NCI-H82 treated with DMSO at 0.1 percent for 48 hours (cell line): ENCODE measurements around the gene SLC2A9.

Experiments used
- DNase-seq: peaks from one replicate; lab custom pipeline; 2025; ENCODE audit not compliant: unreplicated experiment; lab: John Stamatoyannopoulos, UW

SLC2A9 gene

DNA sequence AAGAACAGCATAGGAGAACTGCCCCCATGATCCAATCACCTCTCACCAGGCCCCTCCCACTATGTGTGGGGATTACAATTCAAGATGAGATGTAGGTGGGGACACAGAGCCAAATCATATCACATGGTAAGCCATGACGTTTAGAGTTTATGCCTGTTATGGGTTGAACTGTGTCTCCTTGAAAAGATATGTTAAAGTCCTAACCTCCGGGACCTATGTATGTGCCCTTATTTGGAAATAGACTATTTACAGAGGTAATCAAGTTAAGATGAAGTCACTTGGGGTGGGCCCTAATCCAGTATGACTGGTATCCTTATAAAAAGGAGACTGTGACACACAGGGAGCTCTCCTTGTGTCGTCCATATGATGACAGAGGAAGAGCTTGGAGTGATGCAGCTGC lies 25.2 kb upstream of the SLC2A9 start:
- DNase-seq: no peak

- DNase-seq: no peak
Measured at GRCh38 chr4:10045481-10045880, 24.2 kb upstream of the SLC2A9 start.

DNA sequence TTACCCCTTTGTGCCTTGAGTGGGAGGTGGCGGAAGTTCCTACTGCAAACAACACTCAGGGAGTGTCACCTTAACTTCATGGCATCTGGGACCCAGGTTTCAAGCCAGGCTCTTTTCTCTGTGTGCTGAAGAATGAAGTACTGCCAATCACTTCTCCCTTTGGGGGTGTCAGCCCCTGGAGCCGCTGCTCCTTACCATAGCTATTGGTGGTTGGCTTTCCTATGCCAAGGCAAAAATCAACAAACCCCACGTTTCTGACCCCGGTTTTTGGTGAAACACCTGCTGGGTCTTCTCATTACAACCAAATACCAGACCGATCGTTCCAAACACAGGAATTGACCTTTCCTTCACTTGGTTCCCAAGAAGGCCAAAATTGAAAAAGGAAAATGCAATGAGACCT lies 19.7 kb upstream of the SLC2A9 start:
- no peak for DNase-seq

- DNase-seq: no peak
Measured at GRCh38 chr4:10040049-10040892, 19.0 kb upstream of the SLC2A9 start.

GRCh38 chr4:10036807-10037342 lies 15.6 kb upstream of the SLC2A9 start:
- DNase-seq: no peak

DNA sequence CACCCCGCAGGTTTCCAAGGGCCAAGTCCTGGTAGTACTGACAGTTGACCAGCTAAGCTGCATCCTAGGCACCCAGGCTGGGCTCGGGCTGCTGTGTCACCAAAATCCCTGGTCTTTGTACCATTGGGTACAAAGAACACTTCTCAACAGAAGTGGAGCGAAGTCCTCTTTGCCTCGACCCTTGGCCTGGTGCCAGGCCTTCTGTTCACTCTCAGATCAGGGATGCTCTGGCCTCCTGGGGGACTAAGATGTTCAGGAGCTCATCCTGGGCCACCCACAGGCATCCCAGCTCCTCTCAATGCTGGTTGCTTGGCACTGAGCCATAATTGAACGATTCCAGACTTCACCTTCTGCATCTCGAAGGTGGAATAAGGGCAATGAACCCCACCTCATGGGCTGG lies 13.8 kb upstream of the SLC2A9 start:
- peak; percentile 8 for DNase-seq

- no peak for DNase-seq
Measured at GRCh38 chr4:10034612-10035104, 13.4 kb upstream of the SLC2A9 start.

GRCh38 chr4:10034136-10034535 lies 12.8 kb upstream of the SLC2A9 start:
- DNase-seq: no peak

DNA sequence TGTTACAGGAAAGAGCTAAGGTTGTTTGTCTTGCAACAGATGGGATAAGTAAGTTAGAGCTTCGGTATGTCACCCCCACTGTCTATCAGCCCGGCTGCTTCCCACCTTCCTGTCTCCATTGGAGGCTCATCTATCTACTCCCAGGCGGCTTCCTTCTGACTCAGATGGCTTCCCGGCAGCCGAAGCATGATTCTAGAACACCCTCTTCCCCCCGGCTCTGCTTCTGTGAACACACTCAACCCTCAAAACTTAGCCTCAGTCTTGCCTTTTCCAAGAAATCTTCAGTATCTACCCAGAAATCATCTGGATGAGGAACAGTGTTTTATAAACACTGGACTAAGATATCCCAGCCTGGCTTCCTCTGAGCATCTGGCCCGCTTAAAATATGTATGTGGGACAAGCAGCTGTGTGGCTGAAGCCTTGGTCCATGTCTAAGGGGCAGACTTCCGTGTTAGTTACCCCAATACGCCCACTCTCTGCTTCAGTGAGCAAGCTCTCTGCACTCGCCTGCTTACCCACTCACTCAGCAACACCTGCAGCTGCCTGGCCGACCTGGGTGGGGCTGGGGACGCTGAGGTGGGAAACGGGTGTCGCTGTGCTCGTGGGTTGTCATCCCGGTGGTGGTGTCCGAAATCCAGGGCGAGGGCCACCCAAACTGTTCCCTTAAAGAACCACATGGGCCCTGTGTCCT lies 12.0 kb upstream of the SLC2A9 start:
- peak; percentile 74 for DNase-seq

DNA sequence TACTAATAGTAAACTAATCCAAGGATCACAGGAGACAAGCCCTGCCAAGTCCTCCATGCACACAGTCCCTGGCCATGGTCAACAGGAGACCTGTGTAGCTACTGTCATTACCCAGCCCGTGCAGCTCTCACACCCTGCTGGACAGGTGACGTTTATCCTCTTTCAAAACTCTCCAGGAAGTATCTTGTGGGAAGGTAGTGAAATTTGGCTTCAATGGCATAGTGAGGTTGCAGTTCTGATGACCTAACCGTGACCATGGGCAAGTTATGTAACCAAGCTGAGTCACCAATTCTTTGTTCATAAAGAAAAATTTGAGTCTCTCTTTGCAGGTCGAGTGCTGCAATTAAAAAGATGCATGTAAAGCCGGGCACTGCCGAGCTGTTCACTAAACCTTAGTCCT lies 11.3 kb upstream of the SLC2A9 start:
- no peak for DNase-seq

- DNase-seq: no peak
Measured at GRCh38 chr4:10031668-10032590, 10.6 kb upstream of the SLC2A9 start.

DNA sequence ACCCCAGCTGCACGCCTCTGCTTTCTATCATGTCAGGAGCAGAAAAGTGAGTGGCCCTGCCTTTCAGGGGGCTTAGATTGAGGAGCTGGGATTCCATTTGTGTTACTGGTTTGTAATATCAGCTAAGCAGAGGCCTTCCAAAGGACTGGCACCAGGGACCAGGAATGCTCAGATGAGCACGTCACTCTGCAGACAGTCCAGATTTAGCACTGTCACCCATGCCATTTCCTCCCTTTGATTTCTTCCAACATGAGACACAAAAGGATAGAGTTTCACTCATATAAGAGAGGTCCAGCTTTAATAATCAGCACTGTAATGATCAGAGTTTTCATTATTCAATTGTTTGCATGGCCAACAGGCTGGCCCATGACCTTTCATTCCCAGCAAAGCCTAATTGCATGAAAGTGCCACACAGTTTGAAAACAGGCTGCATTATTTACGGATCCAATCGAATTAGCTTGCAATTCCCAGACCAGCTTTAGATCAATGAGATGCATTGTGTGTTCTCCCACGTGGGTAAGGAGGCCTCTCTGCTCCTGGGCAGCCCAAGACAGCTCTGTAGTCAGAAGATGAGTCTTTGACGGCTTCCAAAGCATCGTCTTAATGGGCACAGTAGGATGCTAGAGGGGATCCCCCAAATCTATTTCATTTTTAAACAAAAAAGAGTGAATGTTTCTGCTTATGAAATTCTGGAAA lies 9.8 kb upstream of the SLC2A9 start:
- DNase-seq: no peak

GRCh38 chr4:10029403-10029802 lies 8.1 kb upstream of the SLC2A9 start:
- no peak for DNase-seq

GRCh38 chr4:10028910-10029309 lies 7.6 kb upstream of the SLC2A9 start:
- DNase-seq: no peak

GRCh38 chr4:10026485-10026884 lies 5.2 kb upstream of the SLC2A9 start:
- no peak for DNase-seq

DNA sequence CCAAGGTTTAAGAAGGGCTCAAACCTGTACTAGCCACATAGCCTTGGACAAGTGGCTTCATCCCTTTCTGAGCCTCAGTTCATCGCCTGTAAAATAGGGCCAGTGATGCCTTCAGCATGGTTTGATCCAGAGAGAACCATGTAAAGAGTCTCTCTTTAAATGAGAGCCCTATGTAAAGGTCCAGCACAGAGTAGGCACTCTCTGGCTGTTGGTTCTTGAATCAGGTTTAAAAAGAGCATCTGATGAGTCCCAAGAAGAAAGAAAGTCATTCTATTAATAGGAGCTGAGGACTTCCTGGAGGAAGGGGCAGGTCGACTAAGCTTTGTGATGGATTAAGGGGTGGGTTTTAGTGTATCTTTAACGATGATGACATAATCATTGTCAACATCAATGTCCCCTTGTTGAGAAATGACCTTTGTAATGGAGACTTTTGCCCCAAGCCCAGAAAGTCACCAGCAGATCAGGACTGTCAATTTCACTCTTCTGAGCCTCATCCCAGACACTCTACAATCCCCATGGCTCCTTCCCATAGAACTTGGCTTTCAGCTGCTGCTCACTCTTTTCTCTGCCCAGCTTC lies 4.0 kb upstream of the SLC2A9 start:
- DNase-seq: no peak

DNA sequence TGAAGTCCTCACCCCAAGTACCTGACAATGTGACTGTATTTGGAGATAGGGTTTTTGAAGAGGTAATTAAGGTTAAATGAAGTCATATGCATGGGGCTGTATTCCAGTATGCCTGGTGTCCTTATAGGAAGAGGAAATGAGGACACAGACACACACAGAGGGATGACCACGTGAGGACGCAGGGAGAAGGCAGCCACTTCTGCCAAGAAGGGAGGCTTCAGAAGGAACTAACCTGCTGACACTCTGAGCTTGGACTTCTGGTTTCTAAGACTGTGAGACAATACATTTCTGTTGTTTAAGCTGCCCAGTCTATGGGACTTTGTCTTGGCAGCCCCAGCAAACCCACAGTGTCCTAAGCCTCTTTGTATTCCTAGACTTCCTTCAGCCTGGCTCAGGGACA lies 3.0 kb upstream of the SLC2A9 start:
- DNase-seq: no peak

DNA sequence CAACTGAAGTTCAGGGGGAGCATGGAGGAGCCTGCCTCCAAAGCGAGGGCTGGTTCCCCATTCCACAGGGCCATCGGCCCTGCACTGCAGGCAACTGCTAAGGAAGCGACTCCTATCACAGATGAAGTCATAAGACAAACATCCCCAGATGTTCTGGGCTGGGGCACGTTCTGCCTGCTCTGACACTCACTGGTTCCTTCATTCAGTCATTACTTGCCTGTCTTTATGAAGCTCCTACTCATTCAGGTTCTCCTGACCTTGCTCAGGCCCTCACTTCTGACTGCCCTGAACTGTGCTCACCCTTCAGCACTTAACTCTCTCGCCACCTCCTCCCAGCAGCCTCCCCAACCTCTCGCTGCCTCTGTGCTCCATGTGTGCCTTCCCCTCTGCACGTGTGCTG lies 2.5 kb upstream of the SLC2A9 start:
- DNase-seq: no peak

DNA sequence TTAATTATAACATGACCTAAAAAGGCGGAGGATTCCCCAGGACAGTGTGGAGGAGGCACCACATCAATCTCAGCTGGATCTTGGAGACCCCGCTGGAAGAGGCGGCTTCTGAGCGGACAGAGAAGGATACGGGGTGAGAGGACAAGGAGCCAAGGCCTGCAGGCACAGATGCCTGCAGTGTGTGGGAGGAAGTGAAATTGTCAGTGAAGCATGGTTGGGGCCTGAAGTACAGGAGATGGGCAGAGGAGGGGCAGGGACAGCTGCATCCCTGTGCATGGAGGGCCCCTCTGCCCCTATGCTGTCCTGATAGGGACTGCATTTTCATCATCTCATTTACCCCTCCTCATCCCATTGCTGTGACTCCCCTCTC lies 1.7 kb upstream of the SLC2A9 start:
- no peak for DNase-seq

DNA sequence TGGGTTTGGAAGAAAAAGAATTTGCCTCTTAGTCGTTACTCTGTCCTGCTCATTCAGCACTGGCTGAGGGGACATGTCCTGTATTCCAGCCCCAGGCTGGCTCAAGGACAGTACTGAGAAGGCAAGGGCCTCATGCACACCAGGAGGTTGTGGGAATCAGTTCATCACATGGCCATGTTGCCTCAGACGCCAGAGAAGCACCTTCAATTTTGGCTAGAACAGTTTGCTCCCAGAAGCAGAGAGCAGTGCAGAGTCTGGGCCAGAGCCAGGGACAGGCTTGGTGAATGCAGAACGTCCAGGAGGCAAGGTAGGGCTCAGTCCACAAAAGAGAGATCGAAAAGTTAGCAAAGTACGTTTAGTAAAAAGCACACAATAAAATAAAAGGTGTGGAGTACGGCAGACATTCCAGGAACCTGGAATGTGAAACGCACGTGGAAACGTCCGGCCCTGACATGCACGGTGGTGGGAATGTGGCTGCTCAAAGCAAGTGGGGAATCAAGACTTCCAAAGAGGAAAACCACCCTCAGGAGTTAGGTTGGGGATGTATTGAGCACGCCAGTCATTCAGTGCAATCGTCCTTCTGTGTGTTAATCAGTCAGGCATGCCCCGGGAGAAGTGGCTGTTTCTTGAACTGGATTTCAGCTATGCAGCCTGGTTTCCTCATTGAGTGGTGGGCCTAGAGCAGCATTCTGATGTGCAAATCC lies 1.2 kb upstream of the SLC2A9 start:
- DNase-seq: no peak
